Measurements from ENCODE around the gene EN2. TPM values are rescaled to one million over a fixed set of nuclear protein-coding genes. Genes with fewer than 3 reads are reported as not detected.

EN2 gene
- total and polyA plus RNA-seq, 2 of the 4 experiments (the other 2 are of a cell fraction), result not detected

DNA sequence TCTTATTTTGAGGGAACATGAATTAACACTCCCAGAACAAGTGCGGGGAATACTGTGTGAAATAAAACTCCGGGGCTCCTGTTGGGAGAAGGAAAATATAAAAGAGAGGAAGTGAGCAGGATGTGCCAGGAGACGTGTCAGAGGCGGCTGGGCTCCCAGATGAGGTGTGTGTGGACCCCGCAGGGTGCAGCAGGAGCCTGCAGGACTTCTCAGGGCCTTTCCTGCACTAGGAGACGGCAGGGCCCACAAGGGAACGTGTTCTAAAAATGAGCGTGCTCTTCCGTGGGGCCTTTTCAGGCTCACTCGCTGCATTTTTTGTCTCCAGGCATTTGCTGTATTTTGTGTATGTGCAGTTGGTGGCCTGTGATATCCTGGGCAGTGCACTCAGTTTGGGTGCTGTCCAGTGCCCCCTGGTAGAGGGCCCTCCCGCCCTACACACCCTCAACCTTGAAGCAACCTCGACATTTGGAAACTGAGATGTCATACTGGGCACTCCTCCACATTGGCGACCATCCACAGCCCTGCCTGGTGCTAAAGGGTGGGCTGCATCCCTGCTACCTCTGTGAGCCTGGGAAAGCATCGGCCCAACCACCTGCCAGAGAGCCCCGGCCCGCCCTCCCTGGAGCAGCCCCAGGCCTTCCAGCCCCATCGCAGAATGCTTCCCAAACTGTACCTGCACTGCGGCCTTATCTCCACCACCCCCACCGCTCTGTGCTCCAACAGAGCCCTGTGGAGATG is 35.2 kb upstream of the EN2 start:
- POLR2A ChIA-PET (ENCODE audit: unreplicated experiment), result no interaction called here
- TF ChIP-seq CEBPB (IDR thresholded peaks at IDR 0.05; ENCODE audit: low read depth, low read length), result no peak
- TF ChIP-seq POLR2A (IDR thresholded peaks at IDR 0.05; ENCODE audit: low read depth, low read length), result no peak
- TF ChIP-seq MAFK (IDR thresholded peaks at IDR 0.05; ENCODE audit: low read depth, low read length), result no peak
- no peak for TF ChIP-seq MAZ (IDR thresholded peaks at IDR 0.05; ENCODE audit: borderline replicate concordance, low read depth, low read length)
- no peak for TF ChIP-seq BHLHE40 (IDR thresholded peaks at IDR 0.05; ENCODE audit: low read depth, low read length)
- Histone ChIP-seq H2BK5ac (ENCODE audit: low read depth, low read length, poor library complexity, severe bottlenecking) (no peak overlapping the region), H2BK20ac (ENCODE audit: low read depth, low read length) (no peak overlapping the region), H4K91ac (ENCODE audit: insufficient read depth, low read depth, low read length) (no peak overlapping the region), H3K36me3 (ENCODE audit: control insufficient read depth, insufficient read depth, low read length) (no peaks in the 10 kb centered on the region), H3K18ac (ENCODE audit: low read depth, low read length) (no peak overlapping the region), H3K4me1 (ENCODE audit: control insufficient read depth, insufficient read depth, low read length) (no peaks in the 10 kb centered on the region), H3K4me3 (ENCODE audit: insufficient read depth, low read depth, low read length) (no peak overlapping the region), H3K14ac (replicated peaks; ENCODE audit: low read depth, low read length) (no peak overlapping the region), H3K9ac (ENCODE audit: low read depth, low read length) (no peak overlapping the region), H3K79me1 (ENCODE audit: low read depth in 1 of 2, low read length in 2 of 2) (no peaks in the 10 kb centered on the region), H4K8ac (ENCODE audit: low read depth in 2 of 2, low read length in 2 of 2) (no peak overlapping the region), H4K5ac (ENCODE audit: low read depth, low read length) (no peak overlapping the region), H2BK15ac (ENCODE audit: low read depth, low read length) (no peak overlapping the region), H4K20me1 (ENCODE audit: insufficient read depth, low read length) (no peaks in the 10 kb centered on the region), H2AK9ac (replicated peaks; ENCODE audit: low read depth, low read length, poor library complexity) (no peak overlapping the region), H3K9me3 (ENCODE audit: control insufficient read depth, insufficient read depth, low read length) (no peaks in the 10 kb centered on the region), H3K4ac (ENCODE audit: low read depth, low read length) (no peak overlapping the region), H3K23ac (ENCODE audit: low read depth, low read length) (no peak overlapping the region), H3K9me1 (ENCODE audit: insufficient read depth, low read length) (no peaks in the 10 kb centered on the region; the same call in 1 of the 2 replicates), H2AK5ac (ENCODE audit: low read depth, low read length) (no peak overlapping the region), H3K27me3 (ENCODE audit: control insufficient read depth, insufficient read depth, low read length) (no peaks in the 10 kb centered on the region; the same call in 1 of the 2 replicates), H2BK120ac (ENCODE audit: low read depth, low read length) (no peak overlapping the region), H2AFZ (replicated peaks; ENCODE audit: low read length, poor library complexity) (no peak overlapping the region), H3K56ac (ENCODE audit: extremely low read depth, insufficient read depth, low read length) (no peak overlapping the region), H3K4me2 (ENCODE audit: low read depth, low read length) (no peak overlapping the region), H3K27ac (ENCODE audit: insufficient read depth, low read length) (no peak overlapping the region)
- CTCF ChIA-PET, result no interaction called here
- in situ Hi-C loops (cut with MboI; ENCODE audit: low sequenced_read_pairs) (no loop called here), intact Hi-C loops (cut with micrococcal nuclease) (no loop called here), dilution Hi-C loops (cut with HindIII; ENCODE audit: low sequenced_read_pairs, unreplicated experiment) (no loop called here)
- 22% methylated on average over 5 of the region's 19 CpGs; no CpG with 5 or more reads in 1 of the 2 experiments for WGBS, 2 experiments (ENCODE audit: extremely low coverage in 2 of 2, insufficient read length in 1 of 2)
- BruUV-seq (replicated peaks), result no TSS peak
- ATAC-seq (ENCODE audit: low read depth) (no peak), DNase-seq (no peak)
